Tibial artery (tissue), 4 donors: ENCODE measurements around the gene C1RL.
A peak's percentile ranks its signal among the peaks of the same experiment; 100 is the strongest.

Experiments used
- DNase-seq, 2 donors: peaks; one replicate each; pipeline ENCODE4 v3.0.0-alpha.2; 2019
- H3K27ac ChIP-seq, 2 donors: fragments of 200-600 bp; sonication (generic) in 1 of 2; 1 replicate in 1 of 2; 2 replicates in 1 of 2; pipeline ENCODE4 v1.5.1; 2018 to 2019; ENCODE audit warnings: mild to moderate bottlenecking in 1 of 2
- H3K27me3 ChIP-seq, 2 donors: fragments of 200-600 bp; sonication (generic) in 1 of 2; one replicate each; pipeline versions ENCODE4 v1.5.1 to v1.6.0; 2016 to 2019
- H3K36me3 ChIP-seq, 3 donors: fragments of 200-600 bp; sonication (generic) in 2 of 3; one replicate each; pipeline ENCODE4 v1.5.1; 2016 to 2019; ENCODE audit warnings: mild to moderate bottlenecking in 2 of 3
- H3K4me1 ChIP-seq, 4 donors: fragments of 200-600 bp; sonication (generic) in 2 of 4; 1 replicate in 3 of 4; 2 replicates in 1 of 4; pipeline ENCODE4 v1.5.1; 2016 to 2019
- H3K4me3 ChIP-seq, 2 donors: fragments of 200-600 bp; sonication (generic) in 1 of 2; 1 replicate in 1 of 2; 2 replicates in 1 of 2; pipeline ENCODE4 v1.5.1; 2018 to 2019; ENCODE audit warnings: mild to moderate bottlenecking in 2 of 2
- H3K9me3 ChIP-seq, 3 donors: fragments of 200-600 bp; sonication (generic) in 1 of 3; one replicate each; pipeline ENCODE4 v1.5.1; 2016 to 2019
- intact Hi-C: fragments of 100-400 bp; cut with DNase I; formaldehyde crosslinking; loops from one replicate; pipeline ENCODE4 v1.15.0; 2023; ENCODE audit warnings: low total_unique reads
- TF ChIP-seq, protein P1 (sequence below), 2 experiments: fragments of 200-600 bp in 1 of 2; fragments of 450-650 bp in 1 of 2; IDR thresholded peaks; one replicate each; pipeline ENCODE4 v1.5.1; 2017 to 2019; ENCODE audit warnings: antibody characterized with exemption in 2 of 2, mild to moderate bottlenecking in 1 of 2, moderate library complexity in 1 of 2

Gene C1RL

DNA sequence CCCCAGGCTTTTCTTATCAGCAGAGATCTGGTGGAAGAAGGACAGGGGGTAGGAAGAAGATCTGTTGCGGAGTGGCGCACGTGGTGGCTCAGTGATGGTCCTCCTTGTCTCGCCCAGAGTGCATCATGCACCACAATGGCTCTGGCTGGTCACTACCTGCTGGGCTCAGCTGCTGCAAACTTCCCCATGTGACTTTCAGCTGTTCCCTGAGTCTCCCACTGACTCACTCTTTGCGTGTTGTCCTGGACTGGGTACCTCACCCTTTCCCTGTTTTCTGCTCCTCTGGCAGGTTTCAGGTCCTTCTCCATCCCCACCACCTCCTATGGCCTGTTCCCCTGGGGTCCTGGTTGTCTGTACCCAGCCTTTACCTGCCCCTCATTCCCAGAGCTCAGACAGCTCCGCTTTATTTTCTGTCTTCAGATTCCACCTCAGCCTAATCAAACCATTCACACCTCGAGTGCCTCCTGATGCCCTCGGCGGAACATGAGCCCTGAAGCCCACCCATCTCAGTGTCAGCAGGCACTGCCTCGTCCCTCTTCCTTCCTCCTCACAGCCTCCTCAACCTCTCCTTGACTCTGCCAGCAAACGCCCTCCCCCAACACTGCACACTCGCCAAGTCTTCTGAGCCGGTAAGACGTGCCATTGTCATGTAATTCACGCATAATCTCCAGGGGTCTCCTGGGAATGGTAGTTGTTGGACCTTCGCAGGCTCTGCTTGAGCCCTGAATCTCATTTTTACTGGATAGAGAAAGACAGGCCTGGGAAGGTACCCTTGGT is 18.6 kb downstream of the C1RL start:
- Histone ChIP-seq H3K4me3 (peak overlapping the region; percentile 57), H3K4me1 (peaks cover 0 to 47% (median 38%) of the 10 kb centered on the region in 4 donors), H3K27me3 (no peaks in the 10 kb centered on the region), H3K36me3 (peaks cover 40 to 48% (median 44%) of the 10 kb centered on the region in 3 donors), H3K9me3 (no peaks in the 10 kb centered on the region), H3K27ac (peak overlapping the region; percentile 78 to 87)
- TF ChIP-seq, protein P1, sequence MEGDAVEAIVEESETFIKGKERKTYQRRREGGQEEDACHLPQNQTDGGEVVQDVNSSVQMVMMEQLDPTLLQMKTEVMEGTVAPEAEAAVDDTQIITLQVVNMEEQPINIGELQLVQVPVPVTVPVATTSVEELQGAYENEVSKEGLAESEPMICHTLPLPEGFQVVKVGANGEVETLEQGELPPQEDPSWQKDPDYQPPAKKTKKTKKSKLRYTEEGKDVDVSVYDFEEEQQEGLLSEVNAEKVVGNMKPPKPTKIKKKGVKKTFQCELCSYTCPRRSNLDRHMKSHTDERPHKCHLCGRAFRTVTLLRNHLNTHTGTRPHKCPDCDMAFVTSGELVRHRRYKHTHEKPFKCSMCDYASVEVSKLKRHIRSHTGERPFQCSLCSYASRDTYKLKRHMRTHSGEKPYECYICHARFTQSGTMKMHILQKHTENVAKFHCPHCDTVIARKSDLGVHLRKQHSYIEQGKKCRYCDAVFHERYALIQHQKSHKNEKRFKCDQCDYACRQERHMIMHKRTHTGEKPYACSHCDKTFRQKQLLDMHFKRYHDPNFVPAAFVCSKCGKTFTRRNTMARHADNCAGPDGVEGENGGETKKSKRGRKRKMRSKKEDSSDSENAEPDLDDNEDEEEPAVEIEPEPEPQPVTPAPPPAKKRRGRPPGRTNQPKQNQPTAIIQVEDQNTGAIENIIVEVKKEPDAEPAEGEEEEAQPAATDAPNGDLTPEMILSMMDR (IDR thresholded peaks at IDR 0.05), result no peak
- no peak for DNase-seq
- intact Hi-C loops, result loop anchor here (5.0 kb wide), 1 partner anchor 887 kb away; no protein-coding TSS in a partner anchor

DNA sequence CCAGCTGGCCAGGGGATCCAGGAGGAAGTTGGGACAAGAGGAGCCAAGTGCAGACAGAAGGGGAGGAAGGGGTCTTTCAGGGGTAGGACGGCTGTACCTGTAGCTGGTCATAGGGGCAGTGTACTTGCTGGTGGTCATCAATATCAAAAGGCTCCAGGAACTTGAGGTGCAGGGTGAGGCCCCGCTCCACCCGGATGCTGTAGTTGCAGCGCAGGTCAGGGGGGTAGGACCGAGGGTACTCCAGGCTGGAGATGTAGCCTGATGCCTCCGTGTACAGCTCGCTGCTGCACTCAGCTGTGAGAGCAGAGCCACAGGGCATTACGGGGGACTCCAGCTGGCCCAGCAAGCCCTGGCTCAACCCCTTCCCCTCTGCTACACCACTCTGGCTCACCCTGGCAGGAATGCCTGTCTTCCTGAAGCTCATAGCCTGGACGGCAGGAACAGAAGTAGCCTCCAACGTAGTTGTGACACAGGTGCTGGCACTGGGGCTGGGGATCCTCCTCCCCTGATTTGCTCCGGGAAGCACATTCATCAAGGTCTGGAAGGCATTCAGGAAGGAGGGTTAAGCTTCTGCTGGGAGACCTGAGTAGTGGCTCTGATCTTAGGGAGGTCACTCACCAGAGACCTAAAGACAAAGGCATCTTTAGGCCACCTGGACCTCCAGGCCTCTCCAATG is 19.7 kb downstream of the C1RL start:
- H3K9me3 ChIP-seq, result no peaks in the 10 kb centered on the region
- no peaks in the 10 kb centered on the region for H3K27me3 ChIP-seq
- TF ChIP-seq, protein P1 (IDR thresholded peaks at IDR 0.05), result no peak
- peak overlapping the region; percentile 78 to 87 for H3K27ac ChIP-seq
- no peak for DNase-seq
- peak overlapping the region in 1 of 2 donors; percentile 57 for H3K4me3 ChIP-seq
- intact Hi-C loops, result no loop called here
- peaks cover 50 to 57% (median 53%) of the 10 kb centered on the region in 3 donors for H3K36me3 ChIP-seq
- peaks cover 0 to 47% (median 38%) of the 10 kb centered on the region in 4 donors for H3K4me1 ChIP-seq

DNA sequence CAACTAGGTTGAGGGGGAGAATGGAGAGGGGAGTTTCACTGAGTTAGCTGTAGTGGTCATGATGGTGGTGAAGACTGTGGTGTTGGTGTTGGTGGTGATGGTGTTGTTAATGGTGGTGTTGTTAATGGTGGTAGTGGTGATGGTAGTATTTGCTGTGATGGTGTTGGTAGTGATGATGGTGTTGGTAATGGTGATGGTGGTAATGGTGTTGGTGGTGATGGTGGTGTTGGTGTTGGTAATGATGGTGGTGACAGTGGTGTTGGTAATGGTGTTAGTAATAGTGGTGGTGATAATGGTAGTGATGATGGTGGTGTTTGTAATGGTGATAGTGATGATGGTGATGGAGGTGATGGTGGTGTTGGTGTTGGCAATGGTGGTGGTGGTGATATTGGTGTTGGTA is 25.9 kb downstream of the C1RL start:
- intact Hi-C loops, result no loop called here
- no peak for DNase-seq
- Histone ChIP-seq H3K36me3 (peaks cover 58 to 68% (median 64%) of the 10 kb centered on the region in 3 donors), H3K27ac (no peak overlapping the region), H3K27me3 (no peaks in the 10 kb centered on the region), H3K9me3 (no peaks in the 10 kb centered on the region), H3K4me3 (no peak overlapping the region), H3K4me1 (peaks cover 0 to 25% (median 13%) of the 10 kb centered on the region in 4 donors)
- TF ChIP-seq, protein P1 (IDR thresholded peaks at IDR 0.05), result no peak

DNA sequence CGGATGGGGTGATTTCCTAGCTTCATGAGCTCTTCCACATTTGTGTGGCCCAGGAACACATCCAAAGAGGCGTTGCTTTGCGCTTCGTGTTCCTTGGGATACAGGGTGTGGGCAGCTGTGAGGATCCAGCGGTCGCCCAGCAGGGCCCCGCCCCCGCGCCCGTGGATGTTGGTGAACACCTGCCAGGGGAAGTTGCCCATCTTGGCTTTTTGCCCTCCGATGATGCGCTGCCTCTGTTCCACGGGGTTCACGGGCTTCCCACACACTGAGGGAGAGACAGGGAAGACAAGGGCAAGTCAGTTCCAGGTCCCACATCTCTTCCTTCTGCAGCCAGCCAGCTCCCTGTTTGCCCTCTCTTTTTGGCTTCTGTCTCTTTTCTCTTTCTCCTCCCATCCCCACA is 28.0 kb downstream of the C1RL start:
- H3K36me3 ChIP-seq, result peaks cover 44 to 48% (median 46%) of the 10 kb centered on the region in 3 donors
- no peaks in the 10 kb centered on the region for H3K9me3 ChIP-seq
- H3K4me3 ChIP-seq, result no peak overlapping the region
- peak overlapping the region; percentile 52 to 82 for H3K27ac ChIP-seq
- no peaks in the 10 kb centered on the region for H3K27me3 ChIP-seq
- intact Hi-C loops, result no loop called here
- no peak for DNase-seq
- TF ChIP-seq, protein P1 (IDR thresholded peaks at IDR 0.05), result no peak
- peaks cover 0 to 25% (median 13%) of the 10 kb centered on the region in 4 donors for H3K4me1 ChIP-seq

DNA sequence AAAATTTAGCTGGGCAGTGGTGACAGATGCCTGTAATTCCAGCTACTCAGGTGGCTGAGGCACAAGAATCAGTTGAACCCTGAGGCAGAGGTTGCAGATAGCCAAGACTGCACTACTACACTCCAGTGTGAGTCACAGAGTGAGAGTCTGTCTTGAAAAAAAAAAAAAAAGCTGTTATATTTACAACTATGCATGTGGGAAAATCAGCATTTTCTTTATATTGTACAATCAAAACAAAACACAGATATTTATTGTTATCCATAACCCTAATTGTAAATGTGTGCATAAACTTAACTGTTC is 29.2 kb downstream of the C1RL start:
- H3K9me3 ChIP-seq, result no peaks in the 10 kb centered on the region
- H3K27ac ChIP-seq, result peak overlapping the region; percentile 52 to 82
- intact Hi-C loops, result no loop called here
- H3K4me1 ChIP-seq, result peaks cover 0 to 25% (median 13%) of the 10 kb centered on the region in 4 donors
- TF ChIP-seq, protein P1 (IDR thresholded peaks at IDR 0.05), result no peak
- no peak overlapping the region for H3K4me3 ChIP-seq
- peaks cover 31 to 35% (median 33%) of the 10 kb centered on the region in 3 donors for H3K36me3 ChIP-seq
- no peak for DNase-seq
- no peaks in the 10 kb centered on the region for H3K27me3 ChIP-seq
